H9 (cell line): ENCODE measurements around the gene TMA7. TPM values are rescaled to one million over a fixed set of nuclear protein-coding genes. Genes with fewer than 3 reads are reported as not detected.

Experiments
- DNase-seq: peaks from one replicate; pipeline ENCODE4 v3.0.0-alpha.2; 2017
- H2AFZ ChIP-seq: one replicate; pipeline ENCODE4 v1.6.1; 2013; ENCODE audit warnings: mild to moderate bottlenecking, low read length, control low read depth, moderate library complexity
- H2AK5ac ChIP-seq: 2 replicates; pipeline ENCODE4 v1.6.1; 2013; ENCODE audit warnings: low read length, control low read depth, mixed read lengths; ENCODE audit not compliant: insufficient read length
- H2BK120ac ChIP-seq: one replicate; pipeline ENCODE4 v1.6.1; 2013; ENCODE audit warnings: low read depth, mild to moderate bottlenecking, low read length, control low read depth, inconsistent platforms; ENCODE audit not compliant: poor library complexity, severe bottlenecking
- H2BK12ac ChIP-seq: 2 replicates; pipeline ENCODE4 v1.6.1; 2013; ENCODE audit warnings: low read length, control low read depth, mixed read lengths, low read depth; ENCODE audit not compliant: insufficient read length
- H2BK15ac ChIP-seq: 2 replicates; pipeline ENCODE4 v1.6.1; 2013; ENCODE audit warnings: low read depth, low read length, control low read depth
- H2BK20ac ChIP-seq: one replicate; pipeline ENCODE4 v1.6.1; 2013; ENCODE audit warnings: low read depth, mild to moderate bottlenecking, low read length, control low read depth, inconsistent platforms; ENCODE audit not compliant: poor library complexity, severe bottlenecking
- H2BK5ac ChIP-seq: 2 replicates; pipeline ENCODE4 v1.6.1; 2013; ENCODE audit warnings: low read length, control low read depth, mixed read lengths; ENCODE audit not compliant: insufficient read length
- H3K14ac ChIP-seq: 2 replicates; pipeline ENCODE4 v1.6.1; 2013; ENCODE audit warnings: low read length, control low read depth; ENCODE audit not compliant: insufficient read depth
- H3K18ac ChIP-seq: 2 replicates; pipeline ENCODE4 v1.6.1; 2013; ENCODE audit warnings: low read depth, mild to moderate bottlenecking, mixed read lengths, low read length, control low read depth; ENCODE audit not compliant: insufficient read length
- H3K23ac ChIP-seq: 2 replicates; pipeline ENCODE4 v1.6.1; 2013; ENCODE audit warnings: low read length, control low read depth, mixed read lengths, low read depth; ENCODE audit not compliant: insufficient read length
- H3K23me2 ChIP-seq: 2 replicates; pipeline ENCODE4 v1.6.1; 2013; ENCODE audit warnings: low read depth, mild to moderate bottlenecking, mixed read lengths, low read length, control low read depth; ENCODE audit not compliant: insufficient read length, poor library complexity, severe bottlenecking
- H3K27ac ChIP-seq: 2 replicates; pipeline ENCODE4 v1.5.1; 2013; ENCODE audit warnings: low read length, control low read depth, mixed read lengths, low read depth; ENCODE audit not compliant: insufficient read length
- H3K27me3 ChIP-seq: 2 replicates; pipeline ENCODE4 v1.6.1; 2013; ENCODE audit warnings: low read length, control low read depth, inconsistent platforms; ENCODE audit not compliant: insufficient read depth
- H3K4ac ChIP-seq: 2 replicates; pipeline ENCODE4 v1.6.1; 2013; ENCODE audit warnings: low read depth, mild to moderate bottlenecking, control low read depth, inconsistent platforms, low read length, moderate library complexity
- H3K4me1 ChIP-seq: 2 replicates; pipeline ENCODE4 v1.6.1; 2013; ENCODE audit warnings: low read length, control low read depth, inconsistent platforms; ENCODE audit not compliant: insufficient read depth
- H3K4me2 ChIP-seq: 2 replicates; pipeline ENCODE4 v1.6.1; 2013; ENCODE audit warnings: low read length, control low read depth, mixed read lengths; ENCODE audit not compliant: insufficient read length, insufficient read depth
- H3K56ac ChIP-seq: 2 replicates; pipeline ENCODE4 v1.6.1; 2013; ENCODE audit warnings: low read depth, mild to moderate bottlenecking, mixed read lengths, low read length, control low read depth; ENCODE audit not compliant: insufficient read length
- H3K79me1 ChIP-seq: 2 replicates; pipeline ENCODE4 v1.6.1; 2013; ENCODE audit warnings: low read depth, mild to moderate bottlenecking, moderate library complexity, low read length, control low read depth, inconsistent platforms; ENCODE audit not compliant: insufficient read depth, poor library complexity, severe bottlenecking
- H3K79me2 ChIP-seq: 2 replicates; pipeline ENCODE4 v1.6.1; 2013; ENCODE audit warnings: low read length, control low read depth, inconsistent platforms; ENCODE audit not compliant: insufficient read depth
- H3K9ac ChIP-seq: 2 replicates; pipeline ENCODE4 v1.6.1; 2013; ENCODE audit warnings: low read length, control low read depth, mixed read lengths; ENCODE audit not compliant: insufficient read length; ENCODE audit errors: extremely low read depth
- H3K9me3 ChIP-seq: one replicate; pipeline ENCODE4 v1.6.1; 2013; ENCODE audit warnings: low read depth, low read length, inconsistent platforms; ENCODE audit not compliant: control insufficient read depth
- H3T11ph ChIP-seq: one replicate; pipeline ENCODE4 v1.6.1; 2013; ENCODE audit warnings: mild to moderate bottlenecking, low read length, control low read depth, inconsistent platforms
- H4K20me1 ChIP-seq: one replicate; pipeline ENCODE4 v1.6.1; 2013; ENCODE audit not compliant: control insufficient read depth, insufficient read length, insufficient read depth
- H4K5ac ChIP-seq: 2 replicates; pipeline ENCODE4 v1.6.1; 2013; ENCODE audit warnings: low read depth, mild to moderate bottlenecking, mixed read lengths, low read length, control low read depth; ENCODE audit not compliant: insufficient read length
- H4K8ac ChIP-seq: replicated peaks from 2 replicates; pipeline ENCODE4 v1.6.1; 2013; ENCODE audit warnings: low read length, control low read depth, mixed read lengths, low read depth; ENCODE audit not compliant: insufficient read length
- H4K91ac ChIP-seq: 2 replicates; pipeline ENCODE4 v1.6.1; 2013; ENCODE audit warnings: low read depth, mild to moderate bottlenecking, moderate library complexity, mixed read lengths, low read length, control low read depth; ENCODE audit not compliant: insufficient read length
- H3K27ac Mint-ChIP-seq, 3 experiments: 2 replicates in 2 of 3; 3 replicates in 1 of 3; pipeline ENCODE4 v1.8.0; 2020 to 2021; ENCODE audit warnings: mixed read lengths in 3 of 3, mild to moderate bottlenecking in 1 of 3, moderate library complexity in 1 of 3
- H3K27me3 Mint-ChIP-seq: 2 replicates; pipeline ENCODE4 v1.8.0; 2021; ENCODE audit warnings: low read depth, mild to moderate bottlenecking, moderate library complexity, mixed read lengths
- H3K36me3 Mint-ChIP-seq, 3 experiments: 2 replicates in 2 of 3; 3 replicates in 1 of 3; pipeline ENCODE4 v1.8.0; 2020 to 2021; ENCODE audit warnings: low read depth in 3 of 3, mixed read lengths in 3 of 3; ENCODE audit not compliant: insufficient read depth in 1 of 3
- H3K4me1 Mint-ChIP-seq, 2 experiments: 2 replicates each; pipeline ENCODE4 v1.8.0; 2020; ENCODE audit warnings: mixed read lengths in 2 of 2
- H3K4me3 Mint-ChIP-seq, 2 experiments: 2 replicates in 1 of 2; 3 replicates in 1 of 2; pipeline ENCODE4 v1.8.0; 2020 to 2021; ENCODE audit warnings: mild to moderate bottlenecking in 2 of 2, mixed read lengths in 2 of 2, moderate library complexity in 1 of 2
- H3K9me3 Mint-ChIP-seq, 2 experiments: 2 replicates in 1 of 2; 3 replicates in 1 of 2; pipeline ENCODE4 v1.8.0; 2020; ENCODE audit warnings: mild to moderate bottlenecking in 2 of 2, mixed read lengths in 2 of 2, moderate library complexity in 1 of 2
- CTCF ChIP-seq: fragments of 200-600 bp; sonication (generic); conservative IDR thresholded peaks from 3 replicates; pipeline ENCODE4 v1.8.0; 2021; ENCODE audit warnings: antibody characterized with exemption, mild to moderate bottlenecking
- WGBS: extraction: QIAGEN DNeasy Blood & Tissue Kit; methylation state at CpG from one replicate; pipeline ENCODE4 v1.1.7; 2013; ENCODE audit warnings: missing lambda C conversion rate, low lambda C conversion rate, mixed read lengths; ENCODE audit not compliant: insufficient read length; ENCODE audit errors: extremely low coverage; 5-methylcytosine and 5-hydroxymethylcytosine counted together
- total RNA-seq: library from RNA; stranded (reverse); gene quantifications from 2 replicates; pipeline ENCODE4 v1.2.1, GENCODE V29; 2021

The TMA7 gene
- total RNA-seq, 1 experiment from 2014 or later: 305 TPM

GRCh38 chr3:48434591-48435222 is 5.3 kb upstream of the TMA7 start:
- H4K8ac ChIP-seq: no peak overlapping the region
- H3K23ac ChIP-seq: no peak overlapping the region
- whole genome bisulfite sequencing: no CpG with 5 or more reads among the region's 15 CpGs
- no peaks in the 10 kb centered on the region for H3K9me3 Mint-ChIP-seq
- no peak overlapping the region for H2AFZ ChIP-seq
- H2BK15ac ChIP-seq: no peak overlapping the region
- H4K91ac ChIP-seq: no peak overlapping the region
- no peak overlapping the region for H2BK5ac ChIP-seq
- H3K4me1 ChIP-seq: peaks cover 7% of the 10 kb centered on the region; the same call in 1 of the 2 replicates
- no peak overlapping the region for H2AK5ac ChIP-seq
- no peak for TF ChIP-seq CTCF
- H3K27me3 ChIP-seq: no peaks in the 10 kb centered on the region
- H3K79me1 ChIP-seq: no peaks in the 10 kb centered on the region
- H3K27me3 Mint-ChIP-seq: no peaks in the 10 kb centered on the region
- peaks cover 21 to 40% (median 38%) of the 10 kb centered on the region in 3 experiments; a peak in 6 of 7 replicates for H3K36me3 Mint-ChIP-seq
- no peak overlapping the region for H3K27ac ChIP-seq
- no peak overlapping the region for H3K56ac ChIP-seq
- H3K18ac ChIP-seq: no peak overlapping the region
- H2BK120ac ChIP-seq: no peak overlapping the region
- H4K20me1 ChIP-seq: no peaks in the 10 kb centered on the region
- H3T11ph ChIP-seq: no peak overlapping the region
- H3K79me2 ChIP-seq: no peaks in the 10 kb centered on the region
- peak overlapping the region in 1 of 3 experiments; percentile 49; a peak in 1 of 7 replicates for H3K27ac Mint-ChIP-seq
- no peak overlapping the region for H3K14ac ChIP-seq
- no peak overlapping the region for H2BK12ac ChIP-seq
- H3K4me3 Mint-ChIP-seq: no peak overlapping the region
- DNase-seq: peak; percentile 20
- no peak overlapping the region for H3K4ac ChIP-seq
- no peak overlapping the region for H3K9ac ChIP-seq
- H3K4me2 ChIP-seq: no peak overlapping the region
- no peaks in the 10 kb centered on the region for H3K9me3 ChIP-seq
- H2BK20ac ChIP-seq: no peak overlapping the region
- H3K23me2 ChIP-seq: peaks cover 4% of the 10 kb centered on the region
- no peak overlapping the region for H4K5ac ChIP-seq
- peaks cover 33 to 34% of the 10 kb centered on the region in 2 experiments for H3K4me1 Mint-ChIP-seq
